Panc1 (cell line): Measurements from ENCODE around the gene ATP11A. TPM values are rescaled to one million over a fixed set of nuclear protein-coding genes. Genes with fewer than 3 reads are reported as not detected.

Experiments
- ATAC-seq: fragments of 200-7000 bp; cut with Tn5 transposase; 2 replicates; pipeline ENCODE4 v1.9.1; 2020; ENCODE audit warnings: mild to moderate bottlenecking, moderate library complexity
- BruUV-seq: library from RNA; stranded (reverse); fragments of 400-500 nt; replicated peaks from 2 replicates; lab custom pipeline; 2021; lab: Mats Ljungman, UMichigan
- CTCF ChIA-PET: fragments of 300-600 bp; sonication (Branson Sonifier 250); formaldehyde crosslinking; loops from one replicate; lab custom pipeline; 2022; ENCODE audit warnings: antibody characterized with exemption; lab: Charles Lee
- POLR2A ChIA-PET: fragments of 300-600 bp; sonication (Branson Sonifier 250); formaldehyde crosslinking; loops from one replicate; lab custom pipeline; 2022; ENCODE audit warnings: antibody characterized with exemption; lab: Charles Lee
- DNase-seq: peaks from one replicate; pipeline ENCODE4 v3.0.0-alpha.2; 2010; ENCODE audit warnings: low read depth, low spot score
- H3K27ac ChIP-seq: 2 replicates; pipeline ENCODE4 v1.5.1; 2011; ENCODE audit warnings: mild to moderate bottlenecking, low read length, inconsistent platforms
- H3K27me3 ChIP-seq: fragments of 200-500 bp; sonication (Bioruptor generic); 2 replicates; pipeline ENCODE4 v1.6.0; 2014; ENCODE audit warnings: low read length, inconsistent platforms; ENCODE audit not compliant: control insufficient read depth, insufficient read depth
- H3K36me3 ChIP-seq: fragments of 200-500 bp; sonication (Bioruptor generic); 2 replicates; pipeline ENCODE4 v1.5.1; 2014; ENCODE audit warnings: inconsistent platforms, mild to moderate bottlenecking, low read length, moderate library complexity; ENCODE audit not compliant: control insufficient read depth, insufficient read depth
- H3K4me1 ChIP-seq: 2 replicates; pipeline ENCODE4 v1.5.1; 2011; ENCODE audit warnings: inconsistent platforms, mild to moderate bottlenecking, low read length, moderate library complexity; ENCODE audit not compliant: control insufficient read depth, insufficient read depth
- H3K4me3 ChIP-seq, 2 experiments: 2 replicates each; pipeline ENCODE4 v1.5.1; 2011 to 2012; ENCODE audit warnings: low read depth in 2 of 2, low read length in 2 of 2, mild to moderate bottlenecking in 2 of 2, inconsistent platforms in 1 of 2, moderate library complexity in 1 of 2
- H3K9me3 ChIP-seq: fragments of 200-500 bp; sonication (Bioruptor generic); 2 replicates; pipeline ENCODE4 v1.5.1; 2014; ENCODE audit warnings: low read depth, mild to moderate bottlenecking, inconsistent platforms, low read length, moderate library complexity; ENCODE audit not compliant: control insufficient read depth, insufficient read depth
- CTCF ChIP-seq: fragments of 450-650 bp; IDR thresholded peaks from 2 replicates; pipeline ENCODE4 v1.5.1; 2017; ENCODE audit warnings: mild to moderate bottlenecking
- POLR2AphosphoS5 ChIP-seq: IDR thresholded peaks from 2 replicates; pipeline ENCODE4 v1.6.1; 2012; ENCODE audit warnings: mild to moderate bottlenecking, low read depth, low read length, moderate library complexity
- SIN3A ChIP-seq: IDR thresholded peaks from 2 replicates; pipeline ENCODE4 v1.6.1; 2012; ENCODE audit warnings: low read depth, mild to moderate bottlenecking, low read length, moderate library complexity, borderline replicate concordance; ENCODE audit not compliant: insufficient read depth
- TCF7L2 ChIP-seq: IDR thresholded peaks from 2 replicates; pipeline ENCODE4 v1.6.1; 2011; ENCODE audit warnings: mild to moderate bottlenecking, low read depth, low read length, inconsistent platforms
- in situ Hi-C: cut with HindIII; loops from 2 replicates; pipeline ENCODE4 v1.10.0; 2016; ENCODE audit warnings: low sequenced_read_pairs, low pct_unique_long_range_greater_than_20kb
- intact Hi-C: fragments of 100-400 bp; cut with micrococcal nuclease; formaldehyde crosslinking; loops from one replicate; pipeline ENCODE4 v1.10.0; 2022; ENCODE audit not compliant: unreplicated experiment
- total RNA-seq: library from RNA; stranded (reverse); gene quantifications from one replicate; pipeline ENCODE4 v1.2.1, GENCODE V29; 2021; ENCODE audit not compliant: unreplicated experiment
- TF ChIP-seq, protein P1 (sequence below), 2 experiments: IDR thresholded peaks; 2 replicates each; pipeline ENCODE4 v1.6.1; 2011 to 2012; ENCODE audit warnings: low read depth in 2 of 2, control low read depth in 1 of 2, low read length in 1 of 2, mild to moderate bottlenecking in 1 of 2, moderate library complexity in 1 of 2; ENCODE audit not compliant: insufficient read depth in 1 of 2

ATP11A gene
- total RNA-seq, 1 experiment from 2014 or later: 85.8 TPM

- in situ Hi-C loops: no loop called here
- ATAC-seq (no peak), DNase-seq (no peak)
- Histone ChIP-seq H3K27ac (no peak overlapping the region), H3K4me3 (no peak overlapping the region), H3K9me3 (no peaks in the 10 kb centered on the region), H3K27me3 (no peaks in the 10 kb centered on the region), H3K36me3 (no peaks in the 10 kb centered on the region), H3K4me1 (no peaks in the 10 kb centered on the region)
- BruUV-seq: no TSS peak
- intact Hi-C loops: no loop called here
- ChIA-PET POLR2A (no interaction called here), CTCF (no interaction called here)
- TF ChIP-seq POLR2AphosphoS5 (no peak), CTCF (no peak), SIN3A (no peak), TCF7L2 (no peak)
- TF ChIP-seq, protein P1, sequence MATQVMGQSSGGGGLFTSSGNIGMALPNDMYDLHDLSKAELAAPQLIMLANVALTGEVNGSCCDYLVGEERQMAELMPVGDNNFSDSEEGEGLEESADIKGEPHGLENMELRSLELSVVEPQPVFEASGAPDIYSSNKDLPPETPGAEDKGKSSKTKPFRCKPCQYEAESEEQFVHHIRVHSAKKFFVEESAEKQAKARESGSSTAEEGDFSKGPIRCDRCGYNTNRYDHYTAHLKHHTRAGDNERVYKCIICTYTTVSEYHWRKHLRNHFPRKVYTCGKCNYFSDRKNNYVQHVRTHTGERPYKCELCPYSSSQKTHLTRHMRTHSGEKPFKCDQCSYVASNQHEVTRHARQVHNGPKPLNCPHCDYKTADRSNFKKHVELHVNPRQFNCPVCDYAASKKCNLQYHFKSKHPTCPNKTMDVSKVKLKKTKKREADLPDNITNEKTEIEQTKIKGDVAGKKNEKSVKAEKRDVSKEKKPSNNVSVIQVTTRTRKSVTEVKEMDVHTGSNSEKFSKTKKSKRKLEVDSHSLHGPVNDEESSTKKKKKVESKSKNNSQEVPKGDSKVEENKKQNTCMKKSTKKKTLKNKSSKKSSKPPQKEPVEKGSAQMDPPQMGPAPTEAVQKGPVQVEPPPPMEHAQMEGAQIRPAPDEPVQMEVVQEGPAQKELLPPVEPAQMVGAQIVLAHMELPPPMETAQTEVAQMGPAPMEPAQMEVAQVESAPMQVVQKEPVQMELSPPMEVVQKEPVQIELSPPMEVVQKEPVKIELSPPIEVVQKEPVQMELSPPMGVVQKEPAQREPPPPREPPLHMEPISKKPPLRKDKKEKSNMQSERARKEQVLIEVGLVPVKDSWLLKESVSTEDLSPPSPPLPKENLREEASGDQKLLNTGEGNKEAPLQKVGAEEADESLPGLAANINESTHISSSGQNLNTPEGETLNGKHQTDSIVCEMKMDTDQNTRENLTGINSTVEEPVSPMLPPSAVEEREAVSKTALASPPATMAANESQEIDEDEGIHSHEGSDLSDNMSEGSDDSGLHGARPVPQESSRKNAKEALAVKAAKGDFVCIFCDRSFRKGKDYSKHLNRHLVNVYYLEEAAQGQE (IDR thresholded peaks at IDR 0.05; ENCODE audit: insufficient read depth in 1 of 2, low read depth in 2 of 2, low read length in 1 of 2): no peak
These were observed 218.5 kb downstream of the ATP11A start for GRCh38 chr13:112908342-112908741.

- TF ChIP-seq CTCF: no peak
- TF ChIP-seq POLR2AphosphoS5: no peak
- no peak for TF ChIP-seq SIN3A
- TF ChIP-seq, protein P1 (IDR thresholded peaks at IDR 0.05; ENCODE audit: insufficient read depth in 1 of 2, low read depth in 2 of 2, low read length in 1 of 2): no peak
- Histone ChIP-seq H3K36me3 (no peaks in the 10 kb centered on the region), H3K27ac (no peak overlapping the region), H3K4me1 (no peaks in the 10 kb centered on the region), H3K9me3 (no peaks in the 10 kb centered on the region), H3K4me3 (no peak overlapping the region), H3K27me3 (no peaks in the 10 kb centered on the region)
- ATAC-seq (no peak), DNase-seq (no peak)
- ChIA-PET POLR2A (no interaction called here), CTCF (interaction anchor here (0.7 kb wide), 1 partner anchor 248 kb away, joined by 3 read pairs; the partner anchor contains the start of gene PROZ)
- intact Hi-C loops (no loop called here), in situ Hi-C loops (no loop called here)
- no TSS peak for BruUV-seq
These were observed 220.2 kb downstream of the ATP11A start for GRCh38 chr13:112910016-112910415.
